Measurements from ENCODE around the gene SLC9A9.

SLC9A9 gene

DNA sequence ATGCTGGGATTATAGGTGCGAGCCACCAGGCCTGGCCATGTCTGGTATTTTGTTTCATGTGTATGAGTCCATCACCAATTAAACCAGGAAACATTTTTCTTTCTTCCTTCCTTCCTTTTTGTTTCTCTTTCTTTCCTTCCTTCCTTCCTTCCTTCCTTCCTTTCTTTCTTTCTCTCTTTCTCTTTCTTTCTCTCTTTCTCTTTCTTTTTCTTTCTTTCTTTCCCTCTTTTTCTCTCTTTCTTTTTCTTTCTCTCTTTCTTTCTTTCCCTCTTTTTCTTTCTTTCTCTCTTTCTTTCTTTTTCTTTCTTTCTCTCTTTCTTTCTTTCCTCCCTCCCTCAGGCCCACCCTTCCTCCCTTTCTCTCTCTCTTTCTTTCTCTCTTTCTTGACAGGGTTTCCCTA lies 83.4 kb downstream of the SLC9A9 start:
- Histone ChIP-seq H3K4me3 (ENCODE audit: low read length) (no peak overlapping the region), H3K27me3 (ENCODE audit: control insufficient read depth, insufficient read depth, low read length) (no peaks in the 10 kb centered on the region), H3K9ac (ENCODE audit: low read length) (no peak overlapping the region), H3K4me1 (ENCODE audit: control insufficient read depth, insufficient read depth, low read length) (peaks cover 8% of the 10 kb centered on the region), H3K27ac (ENCODE audit: low read depth, low read length) (no peak overlapping the region), H3K36me3 (ENCODE audit: control insufficient read depth, insufficient read depth, low read length) (no peaks in the 10 kb centered on the region)

- H3K4me3 ChIP-seq (ENCODE audit: low read length), result no peak overlapping the region
- H3K36me3 ChIP-seq (ENCODE audit: control insufficient read depth, insufficient read depth, low read length), result no peaks in the 10 kb centered on the region
- H3K27ac ChIP-seq (ENCODE audit: low read depth, low read length), result no peak overlapping the region
- H3K4me1 ChIP-seq (ENCODE audit: control insufficient read depth, insufficient read depth, low read length), result no peaks in the 10 kb centered on the region
- H3K9ac ChIP-seq (ENCODE audit: low read length), result no peak overlapping the region
- H3K27me3 ChIP-seq (ENCODE audit: control insufficient read depth, insufficient read depth, low read length), result no peaks in the 10 kb centered on the region
These were observed 84.6 kb downstream of the SLC9A9 start for GRCh38 chr3:143763564-143764162.

- Histone ChIP-seq H3K27me3 (ENCODE audit: control insufficient read depth, insufficient read depth, low read length) (no peaks in the 10 kb centered on the region), H3K27ac (ENCODE audit: low read depth, low read length) (no peak overlapping the region), H3K4me3 (ENCODE audit: low read length) (no peak overlapping the region), H3K4me1 (ENCODE audit: control insufficient read depth, insufficient read depth, low read length) (peaks cover 2% of the 10 kb centered on the region), H3K36me3 (ENCODE audit: control insufficient read depth, insufficient read depth, low read length) (no peaks in the 10 kb centered on the region), H3K9ac (ENCODE audit: low read length) (no peak overlapping the region)
These were observed 90.6 kb downstream of the SLC9A9 start for GRCh38 chr3:143757691-143758090.

DNA sequence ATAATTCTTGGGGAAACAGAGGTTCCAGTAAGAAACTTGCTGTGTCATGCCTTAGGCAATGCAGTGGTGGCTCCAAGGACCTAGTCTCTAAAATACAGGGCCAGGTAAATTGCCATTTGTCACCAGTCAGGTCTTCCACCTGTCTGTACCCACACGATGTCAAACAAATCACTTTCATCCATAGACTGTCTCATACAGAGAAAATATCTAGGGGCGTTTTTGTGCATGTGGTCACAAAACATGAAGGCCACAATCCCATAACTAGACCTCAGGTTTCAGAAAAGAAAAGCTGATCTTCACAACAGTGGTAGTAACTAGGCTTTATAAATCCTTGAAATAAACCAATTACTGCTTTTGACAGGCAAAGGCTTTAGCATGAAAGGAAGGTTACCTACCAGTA lies 92.3 kb downstream of the SLC9A9 start:
- no peaks in the 10 kb centered on the region for H3K27me3 ChIP-seq (ENCODE audit: control insufficient read depth, insufficient read depth, low read length)
- no peak overlapping the region for H3K4me3 ChIP-seq (ENCODE audit: low read length)
- H3K27ac ChIP-seq (ENCODE audit: low read depth, low read length), result no peak overlapping the region
- H3K36me3 ChIP-seq (ENCODE audit: control insufficient read depth, insufficient read depth, low read length), result no peaks in the 10 kb centered on the region
- peaks cover 3% of the 10 kb centered on the region for H3K4me1 ChIP-seq (ENCODE audit: control insufficient read depth, insufficient read depth, low read length)
- no peak overlapping the region for H3K9ac ChIP-seq (ENCODE audit: low read length)

DNA sequence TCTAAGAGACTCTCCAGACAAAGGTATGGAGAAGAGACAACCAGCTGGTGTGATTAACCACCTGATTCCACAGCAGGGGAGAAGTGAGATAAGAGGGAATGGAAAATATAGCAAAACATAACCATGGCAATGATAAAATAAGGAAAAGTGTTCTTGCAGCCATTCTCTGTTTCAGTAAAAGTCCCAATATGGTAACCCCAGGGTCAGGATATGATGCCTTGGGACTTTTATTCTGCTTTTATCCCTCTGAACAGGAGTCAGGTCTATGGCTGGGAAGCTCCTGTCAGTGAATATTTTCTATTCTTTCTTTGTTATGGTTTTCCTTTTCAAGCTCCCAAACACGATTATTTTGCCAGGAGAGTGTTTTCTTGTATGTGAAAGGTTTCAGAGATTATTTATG lies 94.2 kb downstream of the SLC9A9 start:
- Histone ChIP-seq H3K9ac (ENCODE audit: low read length) (no peak overlapping the region), H3K4me3 (ENCODE audit: low read length) (no peak overlapping the region), H3K4me1 (ENCODE audit: control insufficient read depth, insufficient read depth, low read length) (peaks cover 3% of the 10 kb centered on the region), H3K27ac (ENCODE audit: low read depth, low read length) (no peak overlapping the region), H3K27me3 (ENCODE audit: control insufficient read depth, insufficient read depth, low read length) (no peaks in the 10 kb centered on the region), H3K36me3 (ENCODE audit: control insufficient read depth, insufficient read depth, low read length) (no peaks in the 10 kb centered on the region)

DNA sequence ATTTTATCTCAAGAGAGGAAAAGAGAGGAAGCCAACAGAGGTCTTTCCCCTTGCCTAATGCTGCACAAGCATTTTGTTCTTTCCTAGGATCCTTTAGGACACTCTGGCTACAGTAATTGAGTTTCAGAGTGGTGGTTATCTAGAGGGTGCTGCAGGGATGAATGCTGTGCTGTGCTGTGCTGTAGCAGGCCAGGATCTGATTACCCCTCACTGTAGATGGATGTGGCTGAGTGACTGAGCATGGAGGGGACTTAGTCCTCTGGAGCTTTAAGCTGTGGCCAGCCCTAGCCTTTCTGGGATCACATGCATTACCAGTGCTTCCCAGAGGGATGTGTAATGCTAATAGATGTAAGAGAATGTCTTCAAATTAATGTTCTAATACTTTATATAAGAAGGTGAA lies 94.8 kb downstream of the SLC9A9 start:
- no peak overlapping the region for H3K4me3 ChIP-seq (ENCODE audit: low read length)
- no peak overlapping the region for H3K27ac ChIP-seq (ENCODE audit: low read depth, low read length)
- no peak overlapping the region for H3K9ac ChIP-seq (ENCODE audit: low read length)
- H3K36me3 ChIP-seq (ENCODE audit: control insufficient read depth, insufficient read depth, low read length), result no peaks in the 10 kb centered on the region
- H3K4me1 ChIP-seq (ENCODE audit: control insufficient read depth, insufficient read depth, low read length), result peaks cover 3% of the 10 kb centered on the region
- H3K27me3 ChIP-seq (ENCODE audit: control insufficient read depth, insufficient read depth, low read length), result no peaks in the 10 kb centered on the region

DNA sequence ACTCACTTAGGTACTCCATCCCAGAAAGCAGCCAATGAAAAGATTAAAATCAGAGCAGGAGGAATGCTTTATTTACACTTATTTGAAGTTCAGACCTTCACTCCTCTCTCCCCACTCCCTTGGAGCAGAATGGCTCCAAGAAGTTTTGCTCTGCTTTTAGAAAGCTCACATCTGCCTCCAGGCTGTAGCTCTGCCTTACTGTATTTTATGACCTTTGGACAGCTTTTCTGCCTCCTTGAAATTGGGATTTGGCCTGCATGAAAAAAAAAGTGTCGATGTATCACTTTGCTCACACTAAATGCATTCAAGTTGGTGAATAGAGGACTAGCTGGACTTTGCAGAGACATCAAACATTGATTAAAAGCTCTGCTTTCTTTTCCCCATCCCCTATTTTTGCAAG lies 95.3 kb downstream of the SLC9A9 start:
- Histone ChIP-seq H3K9ac (ENCODE audit: low read length) (no peak overlapping the region), H3K4me3 (ENCODE audit: low read length) (no peak overlapping the region), H3K27me3 (ENCODE audit: control insufficient read depth, insufficient read depth, low read length) (no peaks in the 10 kb centered on the region), H3K4me1 (ENCODE audit: control insufficient read depth, insufficient read depth, low read length) (peaks cover 3% of the 10 kb centered on the region), H3K27ac (ENCODE audit: low read depth, low read length) (no peak overlapping the region), H3K36me3 (ENCODE audit: control insufficient read depth, insufficient read depth, low read length) (no peaks in the 10 kb centered on the region)

GRCh38 chr3:143751643-143752178 lies 96.6 kb downstream of the SLC9A9 start:
- H3K9ac ChIP-seq (ENCODE audit: low read length), result no peak overlapping the region
- no peaks in the 10 kb centered on the region for H3K36me3 ChIP-seq (ENCODE audit: control insufficient read depth, insufficient read depth, low read length)
- H3K27me3 ChIP-seq (ENCODE audit: control insufficient read depth, insufficient read depth, low read length), result no peaks in the 10 kb centered on the region
- H3K4me3 ChIP-seq (ENCODE audit: low read length), result no peak overlapping the region
- no peak overlapping the region for H3K27ac ChIP-seq (ENCODE audit: low read depth, low read length)
- H3K4me1 ChIP-seq (ENCODE audit: control insufficient read depth, insufficient read depth, low read length), result peaks cover 3% of the 10 kb centered on the region

DNA sequence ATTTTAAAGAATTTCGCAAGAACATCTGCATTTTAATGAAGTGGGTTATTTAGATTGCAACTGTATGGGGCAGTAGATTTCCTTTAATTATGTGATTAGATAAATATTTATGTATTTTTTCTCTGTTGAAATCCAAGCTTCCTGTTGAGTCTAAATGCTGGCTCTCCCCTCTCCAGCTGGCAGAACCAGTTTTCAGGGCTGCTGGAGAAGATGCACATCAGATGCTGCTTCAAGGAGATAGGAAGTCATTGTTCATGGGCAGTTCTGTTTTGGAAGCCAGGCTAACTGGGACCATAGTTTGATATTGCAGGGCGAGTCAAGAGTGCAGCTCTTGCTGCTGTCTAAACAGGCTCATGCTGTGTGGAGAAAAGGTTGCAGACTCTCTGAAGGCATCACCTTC lies 97.4 kb downstream of the SLC9A9 start:
- no peak overlapping the region for H3K9ac ChIP-seq (ENCODE audit: low read length)
- H3K27me3 ChIP-seq (ENCODE audit: control insufficient read depth, insufficient read depth, low read length), result no peaks in the 10 kb centered on the region
- H3K36me3 ChIP-seq (ENCODE audit: control insufficient read depth, insufficient read depth, low read length), result no peaks in the 10 kb centered on the region
- H3K4me3 ChIP-seq (ENCODE audit: low read length), result no peak overlapping the region
- peaks cover 3% of the 10 kb centered on the region for H3K4me1 ChIP-seq (ENCODE audit: control insufficient read depth, insufficient read depth, low read length)
- no peak overlapping the region for H3K27ac ChIP-seq (ENCODE audit: low read depth, low read length)

DNA sequence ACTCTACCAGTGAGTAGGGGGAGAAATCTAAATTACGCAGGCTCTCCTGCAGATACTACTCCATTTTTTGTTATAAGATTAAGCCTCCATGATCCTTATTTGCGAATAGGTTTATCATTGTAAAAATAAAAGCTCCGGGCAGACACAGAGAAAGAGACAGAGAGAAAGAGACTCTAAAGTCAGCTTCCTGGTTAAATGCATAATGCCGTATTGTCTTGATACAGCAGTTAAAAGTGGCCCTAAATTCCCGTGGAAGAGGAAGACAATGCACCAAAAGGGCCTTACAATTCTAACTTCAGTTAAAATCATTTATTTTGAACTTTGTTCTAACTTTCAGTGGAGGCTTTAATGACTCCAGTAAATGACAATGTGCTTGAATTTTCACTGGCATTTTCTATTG lies 98.3 kb downstream of the SLC9A9 start:
- Histone ChIP-seq H3K36me3 (ENCODE audit: control insufficient read depth, insufficient read depth, low read length) (no peaks in the 10 kb centered on the region), H3K27me3 (ENCODE audit: control insufficient read depth, insufficient read depth, low read length) (no peaks in the 10 kb centered on the region), H3K27ac (ENCODE audit: low read depth, low read length) (no peak overlapping the region), H3K4me3 (ENCODE audit: low read length) (no peak overlapping the region), H3K9ac (ENCODE audit: low read length) (no peak overlapping the region), H3K4me1 (ENCODE audit: control insufficient read depth, insufficient read depth, low read length) (peaks cover 3% of the 10 kb centered on the region)

- Histone ChIP-seq H3K36me3 (ENCODE audit: control insufficient read depth, insufficient read depth, low read length) (no peaks in the 10 kb centered on the region), H3K4me1 (ENCODE audit: control insufficient read depth, insufficient read depth, low read length) (no peaks in the 10 kb centered on the region), H3K4me3 (ENCODE audit: low read length) (no peak overlapping the region), H3K27me3 (ENCODE audit: control insufficient read depth, insufficient read depth, low read length) (no peaks in the 10 kb centered on the region), H3K27ac (ENCODE audit: low read depth, low read length) (no peak overlapping the region), H3K9ac (ENCODE audit: low read length) (no peak overlapping the region)
These were observed 111.2 kb downstream of the SLC9A9 start for GRCh38 chr3:143737065-143737464.

DNA sequence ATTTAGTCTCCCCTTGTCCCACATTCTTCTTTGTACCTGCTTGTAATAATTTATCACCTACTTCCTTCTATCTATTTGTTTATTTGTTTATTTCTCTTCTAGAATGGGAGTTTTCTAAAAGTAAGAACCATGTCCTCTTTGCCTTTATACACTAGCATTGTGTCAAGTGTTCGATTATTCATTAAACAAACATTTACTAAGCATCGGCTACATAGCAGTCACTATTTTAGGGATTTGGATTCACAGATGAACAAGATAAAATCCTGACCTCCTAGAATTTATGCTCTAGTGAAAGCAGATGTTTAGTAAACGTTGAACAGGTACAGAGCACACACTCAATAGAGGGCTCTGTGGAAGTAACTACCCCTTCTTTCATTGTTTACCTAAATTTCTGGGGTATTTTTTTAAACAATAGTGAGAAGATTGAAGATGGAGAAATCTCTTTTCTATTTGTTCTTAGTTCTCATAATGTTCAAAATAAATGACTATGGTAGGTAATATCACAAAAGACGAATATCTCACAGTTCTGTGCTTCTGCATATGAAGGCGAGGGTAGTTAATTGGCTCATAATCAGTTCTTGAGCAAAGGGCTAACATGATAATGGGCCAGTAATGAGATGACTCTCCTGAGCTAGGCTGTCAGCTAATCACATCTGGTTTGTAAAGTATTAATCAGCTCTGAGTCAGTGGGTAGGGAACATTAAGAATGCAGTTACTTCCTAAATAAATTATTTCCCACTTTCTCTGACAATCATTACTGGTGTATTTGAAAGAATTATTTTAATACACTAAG lies 111.9 kb downstream of the SLC9A9 start:
- no peak overlapping the region for H3K9ac ChIP-seq (ENCODE audit: low read length)
- H3K4me1 ChIP-seq (ENCODE audit: control insufficient read depth, insufficient read depth, low read length), result no peaks in the 10 kb centered on the region
- no peak overlapping the region for H3K4me3 ChIP-seq (ENCODE audit: low read length)
- no peaks in the 10 kb centered on the region for H3K27me3 ChIP-seq (ENCODE audit: control insufficient read depth, insufficient read depth, low read length)
- no peaks in the 10 kb centered on the region for H3K36me3 ChIP-seq (ENCODE audit: control insufficient read depth, insufficient read depth, low read length)
- no peak overlapping the region for H3K27ac ChIP-seq (ENCODE audit: low read depth, low read length)

DNA sequence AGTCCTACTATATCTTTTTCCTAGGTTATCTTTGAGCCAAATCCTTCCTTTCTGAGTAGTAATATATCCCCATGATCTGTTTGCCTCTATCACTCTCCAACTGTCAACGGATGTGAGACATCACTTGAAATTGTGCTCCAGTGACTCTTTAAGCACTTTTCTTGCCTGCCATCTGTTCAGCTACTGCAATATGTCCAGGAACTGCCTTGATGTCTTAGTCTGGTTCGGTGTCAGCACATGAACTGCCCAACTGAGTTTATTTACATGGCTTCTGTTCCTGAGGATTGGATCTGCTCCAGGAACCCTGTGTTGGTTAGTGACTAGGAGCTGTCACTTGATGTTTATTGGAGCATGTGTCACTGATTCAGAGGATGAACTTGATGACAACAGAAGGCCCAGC lies 116.5 kb downstream of the SLC9A9 start:
- no peak overlapping the region for H3K4me3 ChIP-seq (ENCODE audit: low read length)
- no peaks in the 10 kb centered on the region for H3K36me3 ChIP-seq (ENCODE audit: control insufficient read depth, insufficient read depth, low read length)
- peaks cover 6% of the 10 kb centered on the region for H3K4me1 ChIP-seq (ENCODE audit: control insufficient read depth, insufficient read depth, low read length)
- H3K27me3 ChIP-seq (ENCODE audit: control insufficient read depth, insufficient read depth, low read length), result no peaks in the 10 kb centered on the region
- H3K27ac ChIP-seq (ENCODE audit: low read depth, low read length), result no peak overlapping the region
- no peak overlapping the region for H3K9ac ChIP-seq (ENCODE audit: low read length)
